HG02759 (cell line): ENCODE results near the gene CYB561.

ENCODE experiments used
- ATAC-seq: cut with Tn5 transposase; IDR thresholded peaks from one replicate; pipeline ENCODE4 v1.9.1; 2021; ENCODE audit warnings: mild to moderate bottlenecking, moderate library complexity; ENCODE audit not compliant: unreplicated experiment

CYB561 gene

DNA sequence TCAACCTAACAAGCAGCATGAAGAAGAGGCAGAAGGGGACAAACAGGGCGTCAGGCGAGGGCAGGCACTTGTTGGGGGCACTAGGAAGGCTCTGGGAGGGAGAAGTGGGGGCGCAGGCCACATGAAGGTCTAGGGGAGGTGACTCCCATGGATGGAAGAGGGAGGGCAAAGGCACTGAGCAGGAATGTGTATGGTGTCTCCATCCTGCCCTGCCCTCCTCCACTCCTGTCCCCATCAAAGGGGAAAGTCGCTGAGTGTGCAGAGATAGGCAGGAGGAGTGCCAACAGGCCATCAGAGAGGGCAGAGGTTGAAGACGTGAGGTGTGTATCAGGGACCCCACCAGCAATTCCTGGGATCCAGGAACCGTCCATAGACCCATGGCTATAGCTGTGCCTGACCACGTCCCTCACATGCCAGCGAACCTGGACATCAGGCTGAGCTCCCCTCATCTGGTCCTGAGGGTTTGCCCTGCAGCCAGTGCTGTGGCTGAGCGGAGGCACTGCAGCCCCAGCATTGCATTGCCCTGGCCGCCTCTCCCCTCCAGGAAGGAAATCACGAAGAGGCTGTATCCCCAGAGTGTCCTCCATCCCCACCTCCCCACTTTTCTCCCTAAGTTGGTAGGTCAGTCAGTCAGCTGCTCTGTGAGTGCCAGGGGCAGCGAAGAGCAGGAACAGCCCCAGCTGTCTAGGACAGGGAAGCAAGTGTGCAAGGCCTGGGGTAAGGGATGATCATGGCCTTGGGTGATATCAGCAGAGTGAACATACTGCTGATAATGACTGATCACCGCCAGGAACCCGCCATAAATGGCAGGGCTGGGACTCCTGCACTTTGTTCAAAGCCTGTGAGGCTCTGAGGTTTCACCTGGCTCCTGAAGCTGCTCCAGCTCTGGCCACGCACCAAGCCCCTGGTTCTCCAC is 6.2 kb upstream of the CYB561 start:
- ATAC-seq, result no peak

DNA sequence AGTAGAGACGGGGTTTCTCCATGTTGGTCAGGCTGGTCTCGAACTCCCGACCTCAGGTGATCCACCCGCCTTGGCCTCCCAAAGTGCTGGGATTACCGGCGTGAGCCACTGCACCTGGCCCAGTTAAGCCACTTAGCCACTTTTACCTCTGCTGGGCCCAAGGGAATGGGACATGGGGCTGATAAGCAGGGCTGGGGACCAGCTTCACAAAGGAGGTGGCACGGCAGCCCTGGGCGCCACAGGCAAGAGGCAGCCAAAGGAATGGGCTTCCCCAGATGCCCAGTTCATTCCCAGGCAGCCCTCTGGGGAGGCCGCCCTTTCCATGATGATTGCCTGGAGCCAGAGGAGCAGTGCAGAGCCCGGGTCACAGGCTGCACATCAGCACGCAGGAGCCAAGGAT is 5.0 kb upstream of the CYB561 start:
- ATAC-seq, result no peak

DNA sequence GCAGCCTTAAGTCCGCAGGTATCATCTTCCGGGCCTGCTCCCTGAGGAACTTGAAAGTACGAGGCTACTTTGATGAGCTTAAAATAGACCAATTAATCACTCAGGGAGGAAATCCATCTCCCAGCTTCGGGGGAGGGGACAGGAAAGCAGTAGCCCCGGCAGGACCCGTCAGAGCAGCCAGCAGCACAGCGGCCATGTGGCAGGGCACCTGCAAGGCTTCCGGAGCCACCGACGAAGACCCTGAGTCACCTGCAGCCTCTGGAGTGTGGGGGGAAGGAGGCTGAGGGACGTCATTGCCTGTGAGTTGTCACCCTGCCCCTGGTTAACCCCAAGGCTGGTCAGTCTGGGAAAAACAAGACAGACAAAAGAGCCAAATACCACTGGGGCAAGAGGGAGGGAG is 4.4 kb upstream of the CYB561 start:
- no peak for ATAC-seq

DNA sequence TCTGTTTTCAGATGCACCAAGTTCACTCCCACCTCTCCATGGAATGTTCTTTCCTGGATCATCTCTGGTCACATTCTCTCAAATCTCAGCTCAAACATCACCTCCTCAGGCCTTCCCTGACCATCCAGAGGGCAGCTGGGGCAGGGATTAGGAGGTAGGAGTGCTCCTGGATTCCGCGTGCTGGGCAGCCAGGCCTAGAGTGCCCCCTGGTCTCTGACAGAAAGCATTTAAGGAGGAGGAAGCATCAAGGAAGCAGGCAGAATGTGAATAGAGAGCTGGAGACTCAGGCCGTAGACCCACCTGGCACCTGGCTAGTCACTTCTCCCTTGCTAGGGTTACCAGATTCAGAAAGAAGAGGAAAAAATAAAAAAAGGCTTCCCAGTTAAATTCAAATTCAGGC is 2.5 kb upstream of the CYB561 start:
- no peak for ATAC-seq

DNA sequence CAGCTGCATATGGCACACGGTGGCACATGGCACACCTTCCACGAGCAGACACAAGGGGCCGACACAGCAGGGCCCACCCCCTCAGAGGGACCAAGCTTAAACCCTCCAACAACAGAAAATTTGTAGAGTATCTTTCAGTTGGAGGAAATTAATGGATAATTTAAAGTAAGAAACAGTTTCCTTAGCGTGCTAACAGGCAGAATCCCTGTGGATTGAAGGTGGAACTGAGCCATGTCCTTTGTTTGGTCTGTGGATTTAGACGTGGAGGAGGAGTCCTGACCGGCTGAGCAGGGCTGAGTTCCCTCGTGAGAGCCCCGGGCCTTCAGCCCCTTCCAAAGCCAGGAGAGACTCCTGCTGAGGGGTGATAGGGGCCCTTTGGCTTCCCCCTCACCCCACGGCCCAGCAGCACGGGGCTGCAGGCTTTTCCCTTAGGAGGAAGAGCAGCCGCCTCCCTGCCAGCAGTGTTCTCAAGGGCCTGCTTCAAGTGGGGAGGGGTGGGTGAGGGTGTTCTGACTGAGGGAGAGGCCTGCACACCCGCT is 1.4 kb upstream of the CYB561 start:
- ATAC-seq, result no peak

DNA sequence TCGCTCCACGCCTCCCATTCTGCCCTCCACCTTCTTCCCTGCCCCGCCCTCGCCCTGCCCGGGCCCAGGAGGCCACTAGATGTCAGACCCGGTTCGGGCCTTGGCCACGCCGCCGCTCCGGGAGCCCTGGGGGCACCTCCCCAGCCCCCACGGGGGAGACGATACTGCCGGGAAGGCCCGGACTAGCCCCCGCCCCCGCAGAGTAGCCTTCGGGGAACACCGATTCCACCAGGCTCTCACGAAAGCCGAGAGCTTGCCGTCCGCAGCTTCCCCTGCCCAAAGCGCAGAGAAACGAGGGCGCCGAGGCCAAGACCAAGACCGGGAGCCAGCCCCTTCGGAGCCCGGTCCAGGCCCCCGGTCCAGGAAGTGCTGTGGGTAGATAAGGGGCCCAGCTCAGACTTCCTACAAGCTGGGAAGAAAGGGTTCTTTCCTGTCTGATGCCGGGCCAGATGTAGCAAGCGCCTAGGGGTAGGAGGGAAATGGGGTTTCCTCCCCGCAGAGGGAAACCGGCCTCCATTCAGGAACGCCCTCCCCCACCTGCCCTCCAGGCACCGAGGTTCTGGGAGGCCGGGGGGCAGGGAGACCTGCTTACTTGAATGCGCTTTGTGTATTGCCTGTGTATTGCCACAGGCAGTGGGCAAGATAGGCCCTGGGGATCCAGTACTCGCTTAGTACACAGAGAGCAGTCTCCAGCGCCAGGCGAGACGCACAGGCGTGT is 806 bp upstream of the CYB561 start:
- ATAC-seq, result peak; percentile 32

DNA sequence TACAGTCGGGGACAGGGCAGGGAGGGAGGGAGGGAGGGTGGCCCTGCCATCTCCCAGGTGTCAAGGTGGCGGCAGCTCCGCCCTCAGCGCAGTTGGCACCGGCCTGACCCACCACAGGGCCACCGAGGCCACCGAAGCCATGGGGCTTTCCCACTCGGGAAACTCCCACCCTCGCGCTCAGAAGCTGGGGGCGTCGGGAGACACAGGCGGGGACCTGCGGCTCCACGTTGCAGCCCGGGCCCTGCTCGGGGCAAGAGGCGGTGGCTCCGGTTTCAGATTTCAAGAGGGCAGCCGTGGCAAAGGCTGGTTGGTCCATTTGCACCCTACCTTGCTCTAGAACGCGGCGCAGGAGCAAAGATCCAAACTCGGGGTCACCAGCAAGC is 544 bp downstream of the CYB561 start:
- peak; percentile 31 for ATAC-seq

DNA sequence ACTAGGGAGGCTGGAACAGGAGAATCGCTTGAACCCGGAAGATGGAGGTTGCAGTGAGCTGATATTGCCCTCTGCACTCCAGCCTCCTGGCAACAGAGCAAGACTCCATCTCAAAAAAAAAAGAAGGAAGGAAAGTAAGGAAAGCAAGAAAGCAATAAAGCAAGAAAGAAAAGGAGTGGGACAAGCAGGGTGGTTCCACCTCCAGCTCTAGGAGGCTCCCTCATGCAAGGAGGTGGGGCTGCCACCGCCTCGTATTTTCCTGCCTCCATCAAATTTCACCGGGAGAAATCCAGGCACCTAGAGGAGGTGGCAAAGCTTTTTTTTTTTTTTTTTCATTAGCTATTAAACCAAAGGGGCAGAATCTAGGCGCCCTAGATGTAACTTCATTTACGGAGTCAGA is 1.0 kb downstream of the CYB561 start:
- ATAC-seq, result no peak

DNA sequence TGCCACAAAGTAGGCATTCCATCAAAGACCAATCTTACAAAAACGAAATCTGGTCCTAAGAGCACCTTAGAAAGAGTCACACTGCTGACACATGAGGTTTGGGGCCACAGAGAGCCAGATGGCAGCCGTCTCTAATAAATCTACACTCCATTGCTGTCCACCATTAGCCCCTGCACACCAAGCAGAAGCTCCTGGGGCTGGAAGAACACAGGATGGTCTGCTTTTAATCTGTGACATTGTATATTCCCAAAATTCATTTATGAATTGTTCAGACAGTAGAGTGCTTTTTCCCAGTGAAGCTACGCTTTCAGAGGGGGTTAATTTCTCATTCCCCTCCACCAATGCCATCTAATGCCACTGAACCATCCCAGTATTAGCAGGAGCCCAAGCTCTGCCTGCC is 1.6 kb downstream of the CYB561 start:
- ATAC-seq, result no peak

DNA sequence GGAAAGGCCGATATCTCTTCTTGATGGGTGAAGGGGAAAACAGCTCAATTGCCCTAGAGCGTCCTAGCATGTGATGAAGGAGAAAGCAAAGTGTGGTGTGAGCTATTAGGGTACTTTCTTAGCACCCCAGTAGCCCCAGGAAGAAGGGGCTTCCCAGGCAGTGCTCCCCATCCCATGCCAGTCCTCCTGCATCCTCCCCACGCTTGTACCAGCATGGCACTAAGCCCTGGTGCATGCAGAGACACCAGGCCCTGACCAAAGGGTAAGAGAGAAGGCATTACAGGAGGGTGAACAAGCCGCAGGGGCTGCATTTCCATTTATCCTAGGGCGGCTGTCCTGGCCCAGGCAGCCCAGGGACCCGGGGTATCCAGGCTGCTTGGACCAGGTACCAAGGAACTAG is 3.1 kb downstream of the CYB561 start:
- no peak for ATAC-seq

DNA sequence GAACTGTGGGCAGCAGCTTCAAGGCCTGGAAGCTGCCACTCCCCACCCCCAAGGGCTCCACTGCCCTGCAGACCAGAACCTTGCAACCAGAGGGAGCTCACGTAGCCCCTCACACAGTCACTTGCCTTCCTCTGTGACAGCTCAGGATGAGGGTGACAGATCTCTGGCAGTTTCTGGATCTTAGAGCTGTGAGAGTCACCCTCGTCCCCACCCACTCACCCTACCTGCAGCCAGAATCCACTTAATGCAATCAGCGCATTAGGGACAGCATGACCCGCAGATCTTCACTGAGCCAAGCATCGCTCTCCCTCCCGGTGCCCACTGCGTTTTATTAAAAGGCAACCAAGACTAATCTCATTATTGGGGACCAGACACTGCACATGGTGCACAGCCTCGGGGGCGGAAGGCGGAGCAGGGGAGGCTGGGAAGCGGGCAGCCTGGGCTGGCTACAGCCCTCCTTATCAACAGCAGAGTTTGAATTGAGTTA is 3.5 kb downstream of the CYB561 start:
- no peak for ATAC-seq

DNA sequence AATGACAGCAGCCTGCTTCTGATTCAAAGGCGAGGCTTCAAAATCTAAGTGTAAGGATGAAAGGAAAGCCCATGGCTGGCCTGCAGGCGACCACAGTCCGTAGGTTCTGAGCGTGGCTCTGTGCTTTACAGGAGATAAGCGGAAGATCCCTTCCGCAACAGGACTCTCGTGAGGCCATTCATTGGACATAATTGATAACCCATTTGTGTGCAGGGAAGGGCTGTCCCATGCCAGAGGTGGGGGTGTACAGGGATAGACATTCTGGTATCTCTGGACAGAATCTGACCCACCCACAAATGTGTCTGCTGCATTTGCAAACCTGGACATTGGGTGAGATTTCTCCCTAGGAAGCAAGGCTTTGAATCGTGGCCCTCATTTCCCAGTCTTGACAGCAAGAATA is 4.0 kb downstream of the CYB561 start:
- no peak for ATAC-seq

DNA sequence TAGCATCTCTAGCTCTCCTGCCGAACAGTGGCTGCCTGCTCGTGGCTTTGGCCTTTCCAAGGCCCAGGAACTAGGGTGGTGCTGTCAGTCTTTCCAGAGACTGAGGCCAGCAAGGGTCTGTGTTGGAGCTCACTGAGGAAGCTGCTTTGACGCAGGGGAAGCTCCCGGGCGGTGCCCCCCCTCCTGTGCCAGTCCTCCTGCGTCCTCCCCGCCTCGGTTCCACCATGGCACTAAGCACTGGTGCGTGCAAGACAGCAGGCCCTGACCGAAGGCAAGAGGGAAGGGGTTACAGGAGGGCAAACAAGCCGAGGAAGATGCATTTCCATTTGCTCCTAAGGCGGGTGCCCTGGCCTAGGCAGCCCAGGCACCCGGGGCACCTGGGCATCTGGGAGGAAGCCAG is 4.5 kb downstream of the CYB561 start:
- no peak for ATAC-seq

DNA sequence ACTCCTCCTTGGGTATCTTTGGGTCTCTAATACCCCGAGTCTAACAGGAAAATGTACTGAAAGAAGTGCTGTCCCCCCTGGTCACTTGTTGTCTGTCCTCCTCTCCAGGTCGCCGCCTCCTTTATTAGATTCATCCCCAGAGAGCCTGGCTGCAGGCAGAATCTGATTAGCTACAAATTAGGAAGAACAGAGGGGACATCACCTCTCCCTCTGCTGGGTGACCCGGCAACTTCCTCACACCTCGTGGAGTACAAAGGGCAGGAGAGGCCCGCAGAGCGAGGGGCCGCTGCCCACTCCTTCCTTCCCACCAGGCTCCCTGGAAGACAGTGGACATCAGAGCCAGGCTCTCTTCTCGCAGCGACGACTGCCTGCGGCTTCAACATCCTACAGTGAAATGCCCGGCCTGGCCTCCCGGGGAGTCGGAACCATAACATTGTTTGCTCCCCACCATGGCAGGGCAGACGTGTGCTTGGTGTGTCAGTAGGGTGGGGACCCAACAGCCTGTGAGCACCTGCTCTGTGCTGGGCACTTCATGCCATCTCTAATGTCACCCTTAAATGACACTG is 5.3 kb downstream of the CYB561 start:
- ATAC-seq, result no peak

DNA sequence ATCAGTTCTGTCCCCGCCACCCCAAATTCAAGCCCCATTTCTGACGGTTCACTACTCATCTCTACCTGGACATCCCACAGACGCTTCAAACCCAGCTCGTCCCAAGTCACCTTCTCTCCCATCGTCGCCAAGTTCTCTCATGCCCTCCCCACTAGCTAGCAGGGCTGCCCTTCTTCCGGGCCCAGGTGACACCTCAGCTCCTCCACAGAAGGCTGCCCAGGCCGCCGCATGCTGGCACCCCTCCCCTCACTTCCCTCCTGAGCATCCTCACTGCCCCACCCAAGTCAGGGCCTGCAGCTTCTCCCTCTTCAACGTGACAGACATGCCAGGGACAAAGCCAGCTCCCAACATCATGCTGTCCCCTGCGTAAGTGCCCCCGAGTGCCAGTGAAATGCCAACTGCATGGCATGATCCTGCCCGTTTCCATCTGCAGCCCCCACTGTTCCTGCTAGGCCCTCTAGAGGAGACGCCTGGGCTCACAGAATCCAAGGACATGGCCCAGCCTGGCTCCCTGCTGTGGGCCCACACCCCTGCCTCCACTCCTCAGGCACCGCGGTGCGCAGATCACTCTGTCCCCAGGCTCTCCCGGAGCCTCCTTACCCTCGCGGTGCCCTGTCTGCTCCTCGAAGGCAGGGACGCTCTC is 5.9 kb downstream of the CYB561 start:
- no peak for ATAC-seq

DNA sequence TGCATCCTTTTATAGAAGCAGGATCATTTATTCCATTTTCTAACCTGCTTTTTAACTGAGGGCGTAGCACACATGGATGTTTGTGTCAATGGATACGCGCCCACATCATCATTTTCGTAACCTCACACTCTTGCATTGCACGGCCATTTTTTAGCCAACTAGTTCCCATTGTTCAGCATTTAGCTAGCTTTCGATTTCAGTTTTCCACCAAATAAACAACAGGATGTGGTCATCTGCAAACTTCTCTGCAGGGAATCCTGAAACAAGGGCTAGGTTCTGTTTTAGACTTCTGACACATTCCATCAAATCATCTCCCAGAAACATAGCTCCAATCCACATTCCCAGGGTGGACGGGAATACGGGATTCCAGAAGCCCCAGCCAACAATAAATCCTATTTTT is 6.4 kb downstream of the CYB561 start:
- ATAC-seq, result no peak

DNA sequence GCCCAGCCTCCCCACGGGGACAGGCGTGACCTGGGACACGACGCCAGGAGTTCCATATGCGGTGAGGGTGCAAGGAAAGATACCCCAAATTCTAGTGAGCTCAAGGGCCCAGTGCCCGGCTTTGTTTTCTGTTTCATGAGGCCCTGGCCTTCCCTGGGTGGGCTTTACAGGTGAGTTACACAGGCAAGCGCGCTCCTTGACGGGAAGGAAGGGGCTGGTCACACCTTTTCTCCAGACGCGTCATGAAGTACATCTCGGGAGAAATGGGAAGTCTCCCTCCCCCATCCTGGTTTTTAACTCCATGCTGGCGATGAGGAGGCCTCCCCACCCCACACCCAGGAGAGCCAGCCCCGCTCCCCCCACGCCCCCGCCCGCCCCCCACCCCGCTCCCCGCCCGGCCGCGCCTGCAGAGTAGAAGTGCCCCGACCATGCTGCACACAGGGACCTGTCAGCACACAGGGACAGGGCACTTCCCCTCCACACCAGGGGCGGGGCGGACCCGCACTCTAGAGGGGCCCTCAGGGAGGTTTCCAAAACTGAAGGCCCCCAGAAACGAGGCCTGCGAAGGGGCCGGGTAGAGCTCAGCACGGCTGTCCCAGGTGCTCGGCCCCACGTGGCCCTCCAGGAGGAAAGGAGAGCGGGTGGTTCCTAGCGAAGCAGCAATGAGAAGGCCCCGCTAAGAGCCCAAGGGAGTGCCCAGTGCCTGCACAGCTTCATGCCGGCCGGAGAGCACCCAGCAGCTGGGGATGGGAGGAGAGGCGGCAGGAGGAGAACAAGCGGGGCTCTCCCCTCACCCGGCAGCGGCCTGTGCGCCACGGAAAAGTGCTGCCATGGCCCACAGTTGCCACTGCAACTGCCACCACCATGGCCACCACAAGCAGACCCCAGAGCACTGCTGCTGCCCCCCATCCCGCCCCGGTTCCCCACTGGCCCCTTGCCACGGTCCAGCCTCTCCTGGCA is 7.7 kb downstream of the CYB561 start:
- no peak for ATAC-seq

DNA sequence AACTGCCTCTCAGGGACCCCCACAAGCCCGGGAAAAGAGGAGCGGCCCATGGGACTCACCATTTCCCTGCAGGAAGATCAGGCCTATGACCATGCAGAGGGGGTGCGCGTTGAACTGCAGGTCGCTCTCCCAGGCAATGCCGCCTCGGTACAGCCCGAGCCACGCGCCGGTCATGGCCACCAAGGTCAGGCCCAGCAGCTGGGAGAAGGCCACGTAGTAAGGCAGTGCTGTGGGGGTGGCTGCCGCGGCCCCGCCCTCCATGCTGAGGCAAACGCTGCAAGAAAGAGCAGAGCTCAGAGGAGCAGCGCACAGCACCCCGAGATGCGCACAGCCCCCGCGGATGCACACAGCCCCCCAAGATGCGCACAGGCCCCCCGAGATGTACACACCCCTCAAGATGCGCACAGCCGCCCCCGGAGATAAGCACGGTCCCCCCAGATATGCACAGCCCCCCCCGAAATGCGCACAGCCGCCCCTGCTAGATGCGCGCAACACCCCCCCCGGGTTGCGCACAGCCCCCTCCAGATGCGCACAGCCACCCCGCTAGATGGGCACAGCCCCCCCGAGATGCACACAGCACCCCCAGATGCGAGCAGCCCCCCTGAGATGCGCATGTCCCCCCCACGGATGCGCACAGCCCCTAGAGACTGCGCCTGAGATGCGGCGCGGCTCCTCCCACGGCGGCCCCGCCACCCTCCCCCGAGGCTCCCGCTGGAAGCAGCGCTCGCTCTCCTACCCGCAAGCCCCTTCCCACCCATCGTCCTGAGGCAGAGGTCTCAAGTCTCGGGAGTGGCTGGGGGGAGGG is 8.6 kb downstream of the CYB561 start:
- no peak for ATAC-seq

DNA sequence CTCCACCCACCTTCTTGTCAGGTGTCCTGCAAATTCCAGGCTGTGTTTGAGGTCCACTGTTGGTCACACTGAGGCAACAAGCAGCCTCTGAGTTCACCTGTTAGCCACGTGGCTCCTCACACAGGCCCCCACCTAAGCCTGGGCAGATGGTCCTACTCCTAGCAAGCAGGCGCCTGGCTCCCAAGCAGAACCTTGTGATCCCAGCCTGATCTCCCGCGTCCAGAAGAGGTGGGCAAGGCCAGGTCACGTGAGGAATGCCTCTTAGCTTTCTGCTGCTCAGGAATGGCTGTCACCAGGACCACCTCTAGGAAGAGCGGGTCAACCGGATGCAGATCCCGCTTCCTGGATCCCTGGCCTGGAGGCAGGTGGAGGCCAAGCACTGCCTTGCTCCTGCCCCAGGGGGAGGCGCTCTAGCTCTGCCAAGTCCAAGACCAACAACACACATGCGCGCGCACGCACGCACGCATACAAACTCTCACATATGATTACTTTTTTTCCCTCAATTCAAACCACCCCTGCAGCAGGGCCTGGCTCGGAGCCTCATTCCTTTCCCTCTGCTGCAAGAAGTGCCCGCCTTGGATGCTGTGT is 9.5 kb downstream of the CYB561 start:
- ATAC-seq, result no peak
